Esophagus squamous epithelium (tissue), 5 donors: ENCODE data around the gene HSD17B13. TPM values are rescaled to one million over a fixed set of nuclear protein-coding genes. Genes with fewer than 3 reads are reported as not detected.
"Not testable (repeated sequence)": the region's sequence is repeated elsewhere in the genome, so short reads cannot be mapped to it uniquely, and the experiment has no call there.

Experiments
- DNase-seq: peaks from one replicate; lab custom pipeline; 2025; lab: John Stamatoyannopoulos, UW
- H3K27ac ChIP-seq, 4 donors: fragments of 200-600 bp; sonication (generic); one replicate each; pipeline ENCODE4 v1.5.1; 2016 to 2019; ENCODE audit warnings: mild to moderate bottlenecking in 1 of 4
- H3K27me3 ChIP-seq, 4 donors: fragments of 200-600 bp; sonication (generic); 1 replicate in 3 of 4; 2 replicates in 1 of 4; pipeline versions ENCODE4 v1.5.1 to v1.6.0; 2017 to 2021; ENCODE audit warnings: antibody characterized with exemption in 1 of 4
- H3K36me3 ChIP-seq, 3 donors: fragments of 200-600 bp; sonication (generic); one replicate each; pipeline ENCODE4 v1.5.1; 2016 to 2019
- H3K4me1 ChIP-seq, 3 donors: fragments of 200-600 bp; sonication (generic); one replicate each; pipeline ENCODE4 v1.5.1; 2017 to 2019
- H3K4me3 ChIP-seq, 4 donors: fragments of 200-600 bp; sonication (generic); 1 replicate in 3 of 4; 2 replicates in 1 of 4; pipeline ENCODE4 v1.5.1; 2016 to 2019; ENCODE audit warnings: mild to moderate bottlenecking in 2 of 4, moderate library complexity in 1 of 4
- H3K9me3 ChIP-seq, 3 donors: fragments of 200-600 bp; sonication (generic); one replicate each; pipeline ENCODE4 v1.5.1; 2016 to 2019
- POLR2A ChIP-seq, 4 donors: fragments of 450-650 bp; IDR thresholded peaks; one replicate each; pipeline ENCODE4 v1.6.1; 2017; ENCODE audit warnings: antibody characterized with exemption in 4 of 4, mild to moderate bottlenecking in 4 of 4, moderate library complexity in 3 of 4
- WGBS, 2 donors: methylation state at CpG; one replicate each; pipeline ENCODE4 v1.1.5; 2018; 5-methylcytosine and 5-hydroxymethylcytosine counted together
- intact Hi-C: fragments of 100-400 bp; cut with DNase I; formaldehyde crosslinking; loops from one replicate; pipeline ENCODE4 v1.15.0; 2022
- total RNA-seq, 4 donors: library from RNA; depleted of rRNA; stranded (reverse); fragments of >200 nt; gene quantifications; one replicate each; pipeline ENCODE4 v1.1.0, GENCODE V29; 2016
- TF ChIP-seq, protein P1 (sequence below), 6 experiments: fragments of 450-650 bp in 4 of 6; fragments of 200-600 bp in 2 of 6; sonication (generic) in 2 of 6; IDR thresholded peaks; one replicate each; pipeline ENCODE4 v1.5.1; 2016 to 2019; ENCODE audit warnings: antibody characterized with exemption in 6 of 6, mild to moderate bottlenecking in 4 of 6, moderate library complexity in 4 of 6
- donor health status: DM: yes; HTN: yes; CAD: no.

HSD17B13 gene
- total RNA-seq, 4 donors from 2014 or later = not detected

GRCh38 chr4:87298362-87298761 is 24.3 kb downstream of the HSD17B13 start:
- intact Hi-C loops = no loop called here
- no peak for DNase-seq

DNA sequence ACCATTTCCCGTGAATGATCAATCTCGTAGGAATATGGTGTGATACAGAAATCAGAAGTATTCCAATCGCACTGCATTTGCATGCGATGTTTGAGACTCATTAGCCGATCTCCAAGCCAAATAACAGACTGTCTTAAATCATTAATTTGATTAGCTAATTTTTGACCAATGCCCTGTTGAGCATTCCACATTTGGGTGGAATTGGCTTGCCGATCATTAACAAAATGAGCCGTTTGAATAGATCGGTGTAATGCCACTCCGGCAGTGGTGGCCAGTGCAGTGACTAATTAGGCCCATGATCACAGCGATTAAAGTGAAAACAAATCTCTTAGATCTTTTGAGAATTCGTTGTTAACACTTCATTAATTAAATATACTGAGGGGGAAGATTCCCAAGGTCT is 27.8 kb downstream of the HSD17B13 start:
- H3K4me3 ChIP-seq, H3K36me3 ChIP-seq, DNase-seq, intact Hi-C loops, H3K27me3 ChIP-seq, H3K4me1 ChIP-seq, H3K27ac ChIP-seq, H3K9me3 ChIP-seq: not testable (repeated sequence)
- WGBS, 2 donors = 69 to 92% methylated on average over 11 of the region's 11 CpGs

More at GRCh38 chr4:87298362-87298761, 24.3 kb downstream of the HSD17B13 start:
- 38 to 52% methylated on average over 2 of the region's 2 CpGs for WGBS, 2 donors
- no peaks in the 10 kb centered on the region for H3K4me1 ChIP-seq
- no peaks in the 10 kb centered on the region for H3K36me3 ChIP-seq
- H3K9me3 ChIP-seq = peaks cover 0 to 7% (median 0%) of the 10 kb centered on the region in 3 donors
- TF ChIP-seq, protein P1, sequence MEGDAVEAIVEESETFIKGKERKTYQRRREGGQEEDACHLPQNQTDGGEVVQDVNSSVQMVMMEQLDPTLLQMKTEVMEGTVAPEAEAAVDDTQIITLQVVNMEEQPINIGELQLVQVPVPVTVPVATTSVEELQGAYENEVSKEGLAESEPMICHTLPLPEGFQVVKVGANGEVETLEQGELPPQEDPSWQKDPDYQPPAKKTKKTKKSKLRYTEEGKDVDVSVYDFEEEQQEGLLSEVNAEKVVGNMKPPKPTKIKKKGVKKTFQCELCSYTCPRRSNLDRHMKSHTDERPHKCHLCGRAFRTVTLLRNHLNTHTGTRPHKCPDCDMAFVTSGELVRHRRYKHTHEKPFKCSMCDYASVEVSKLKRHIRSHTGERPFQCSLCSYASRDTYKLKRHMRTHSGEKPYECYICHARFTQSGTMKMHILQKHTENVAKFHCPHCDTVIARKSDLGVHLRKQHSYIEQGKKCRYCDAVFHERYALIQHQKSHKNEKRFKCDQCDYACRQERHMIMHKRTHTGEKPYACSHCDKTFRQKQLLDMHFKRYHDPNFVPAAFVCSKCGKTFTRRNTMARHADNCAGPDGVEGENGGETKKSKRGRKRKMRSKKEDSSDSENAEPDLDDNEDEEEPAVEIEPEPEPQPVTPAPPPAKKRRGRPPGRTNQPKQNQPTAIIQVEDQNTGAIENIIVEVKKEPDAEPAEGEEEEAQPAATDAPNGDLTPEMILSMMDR (IDR thresholded peaks at IDR 0.05) = no peak
- no peak for TF ChIP-seq POLR2A (IDR thresholded peaks at IDR 0.05)
- H3K4me3 ChIP-seq = no peak overlapping the region
- H3K27me3 ChIP-seq = no peaks in the 10 kb centered on the region
- no peak overlapping the region for H3K27ac ChIP-seq

- H3K4me1 ChIP-seq, H3K9me3 ChIP-seq, H3K27ac ChIP-seq, H3K36me3 ChIP-seq, intact Hi-C loops, H3K4me3 ChIP-seq, DNase-seq, H3K27me3 ChIP-seq: not testable (repeated sequence)
- WGBS, 2 donors = 89 to 90% methylated on average over 7 of the region's 7 CpGs
Measured at GRCh38 chr4:87293889-87294288, 28.8 kb downstream of the HSD17B13 start.

DNA sequence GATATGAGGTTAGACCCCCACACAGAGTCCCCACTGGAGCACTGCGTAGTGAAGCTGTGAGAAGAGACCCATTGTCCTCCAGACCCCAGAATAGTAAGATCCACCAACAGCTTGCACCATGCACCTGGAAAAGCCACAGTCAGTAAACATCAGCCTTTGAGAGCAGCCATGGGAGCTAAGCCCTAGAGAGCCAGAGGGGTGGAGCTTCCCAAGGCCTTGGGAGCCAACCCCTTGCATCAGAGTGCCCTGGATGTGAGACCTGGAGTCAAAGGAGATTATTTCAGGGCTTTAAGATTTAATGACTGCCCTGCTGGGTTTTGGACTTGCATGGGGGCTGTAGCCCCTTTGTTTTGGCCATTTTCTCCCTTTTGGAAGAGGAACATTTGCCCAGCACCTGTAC is 35.7 kb downstream of the HSD17B13 start:
- H3K27ac ChIP-seq = no peak overlapping the region
- H3K4me1 ChIP-seq = no peaks in the 10 kb centered on the region
- TF ChIP-seq, protein P1 (IDR thresholded peaks at IDR 0.05) = no peak
- TF ChIP-seq POLR2A (IDR thresholded peaks at IDR 0.05) = no peak
- intact Hi-C loops = no loop called here
- DNase-seq = no peak
- 100% methylated on average over 1 of the region's 1 CpG; no CpG with 5 or more reads in 1 of the 2 donors for WGBS, 2 donors
- H3K27me3 ChIP-seq = no peaks in the 10 kb centered on the region
- H3K4me3 ChIP-seq = no peak overlapping the region
- no peaks in the 10 kb centered on the region for H3K36me3 ChIP-seq
- peaks cover 0 to 18% (median 3%) of the 10 kb centered on the region in 3 donors for H3K9me3 ChIP-seq

GRCh38 chr4:87284268-87284667 is 38.4 kb downstream of the HSD17B13 start:
- H3K4me1 ChIP-seq, DNase-seq, H3K36me3 ChIP-seq, H3K4me3 ChIP-seq, H3K27me3 ChIP-seq, intact Hi-C loops, H3K27ac ChIP-seq: not testable (repeated sequence)
- H3K9me3 ChIP-seq = peaks cover 0 to 18% (median 3%) of the 10 kb centered on the region in 3 donors

DNA sequence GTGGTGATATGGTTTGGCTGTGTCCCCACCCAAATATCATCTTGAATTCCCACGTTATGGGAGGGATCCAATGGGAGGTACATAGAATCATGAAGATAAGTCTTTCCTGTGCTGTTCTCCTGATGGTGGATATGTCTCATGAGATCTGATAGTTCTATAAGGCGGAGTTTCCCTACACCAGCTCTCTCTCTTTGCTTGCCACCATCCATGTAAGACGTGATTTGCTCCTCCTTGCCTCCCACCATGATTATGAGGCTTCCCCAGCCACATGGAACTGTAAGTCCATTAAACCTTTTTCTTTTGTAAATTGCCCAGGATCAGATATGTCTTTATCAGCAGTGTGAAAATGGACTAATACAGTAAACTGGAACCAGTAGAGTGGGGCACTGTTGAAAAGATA is 39.5 kb downstream of the HSD17B13 start:
- peaks cover 0 to 18% (median 3%) of the 10 kb centered on the region in 3 donors for H3K9me3 ChIP-seq
- intact Hi-C loops = no loop called here
- no peak overlapping the region for H3K4me3 ChIP-seq
- no peaks in the 10 kb centered on the region for H3K4me1 ChIP-seq
- TF ChIP-seq, protein P1 (IDR thresholded peaks at IDR 0.05) = no peak
- TF ChIP-seq POLR2A (IDR thresholded peaks at IDR 0.05) = no peak
- no peaks in the 10 kb centered on the region for H3K27me3 ChIP-seq
- 29 to 63% methylated on average over 3 of the region's 3 CpGs for WGBS, 2 donors
- H3K36me3 ChIP-seq = no peaks in the 10 kb centered on the region
- no peak for DNase-seq
- H3K27ac ChIP-seq = no peak overlapping the region

DNA sequence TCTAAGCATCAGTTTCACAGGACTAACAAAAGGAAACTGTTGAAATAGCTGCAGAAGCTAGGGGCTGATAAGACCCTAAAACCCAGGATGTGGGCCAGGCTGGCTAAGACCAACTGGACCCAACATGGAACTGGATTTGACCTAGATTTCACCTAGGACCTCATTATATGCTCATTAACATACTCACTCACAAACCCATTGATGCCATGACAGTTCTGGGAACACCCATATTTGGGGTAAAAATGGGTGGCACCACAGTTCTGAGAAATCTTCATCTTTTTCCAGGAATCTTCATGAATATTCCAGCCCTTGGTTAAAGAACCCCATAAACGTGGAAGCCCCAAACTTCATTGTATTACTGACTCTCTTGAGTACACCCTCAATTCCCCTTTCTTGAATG is 41.1 kb downstream of the HSD17B13 start:
- no peak overlapping the region for H3K4me3 ChIP-seq
- no peak for DNase-seq

More for the DNA sequence above, 41.1 kb downstream of the HSD17B13 start:
- TF ChIP-seq, protein P1 (IDR thresholded peaks at IDR 0.05) = no peak
- no peak for TF ChIP-seq POLR2A (IDR thresholded peaks at IDR 0.05)
- no peaks in the 10 kb centered on the region for H3K27me3 ChIP-seq
- 30 to 59% methylated on average over 1 of the region's 1 CpG for WGBS, 2 donors
- intact Hi-C loops = no loop called here
- H3K9me3 ChIP-seq = peaks cover 0 to 13% (median 3%) of the 10 kb centered on the region in 3 donors
- no peak overlapping the region for H3K27ac ChIP-seq
- no peaks in the 10 kb centered on the region for H3K4me1 ChIP-seq
- no peaks in the 10 kb centered on the region for H3K36me3 ChIP-seq
